Endodermal cell (in vitro differentiated cells): ENCODE results near the gene SBSN. TPM values are rescaled to one million over a fixed set of nuclear protein-coding genes. Genes with fewer than 3 reads are reported as not detected.
"Not testable (repeated sequence)": the region's sequence is repeated elsewhere in the genome, so short reads cannot be mapped to it uniquely, and the experiment has no call there.

Experiments used
- DNase-seq: peaks from one replicate; pipeline ENCODE4 v3.0.0-alpha.2; 2017
- H3K27ac ChIP-seq: 2 replicates; pipeline ENCODE4 v1.5.1; 2013; ENCODE audit warnings: mild to moderate bottlenecking, low read depth, low read length, moderate library complexity
- H3K27me3 ChIP-seq: 2 replicates; pipeline ENCODE4 v1.6.1; 2013; ENCODE audit warnings: mild to moderate bottlenecking, low read length, moderate library complexity; ENCODE audit not compliant: insufficient read depth, control insufficient read depth, poor library complexity, severe bottlenecking
- H3K36me3 ChIP-seq: 2 replicates; pipeline ENCODE4 v1.7.0; 2013; ENCODE audit warnings: mild to moderate bottlenecking, low read length, moderate library complexity; ENCODE audit not compliant: control insufficient read depth, insufficient read depth
- H3K4me1 ChIP-seq: one replicate; pipeline ENCODE4 v1.7.0; 2013; ENCODE audit warnings: low read length; ENCODE audit not compliant: control insufficient read depth, insufficient read depth
- H3K4me3 ChIP-seq: 2 replicates; pipeline ENCODE4 v1.5.1; 2013; ENCODE audit warnings: mild to moderate bottlenecking, low read length, moderate library complexity
- H3K9ac ChIP-seq: 2 replicates; pipeline ENCODE4 v1.6.1; 2013; ENCODE audit warnings: mild to moderate bottlenecking, low read length, moderate library complexity; ENCODE audit not compliant: poor library complexity, severe bottlenecking; ENCODE audit errors: extremely low read depth
- H3K9me3 ChIP-seq: 2 replicates; pipeline ENCODE4 v1.6.1; 2013; ENCODE audit warnings: mild to moderate bottlenecking, low read length, moderate library complexity; ENCODE audit not compliant: control insufficient read depth
- H3K27ac Mint-ChIP-seq: 2 replicates; pipeline ENCODE4 v1.8.0; 2020; ENCODE audit warnings: mixed read lengths
- H3K27me3 Mint-ChIP-seq: 2 replicates; pipeline ENCODE4 v1.8.0; 2021; ENCODE audit warnings: mild to moderate bottlenecking, mixed read lengths; ENCODE audit not compliant: insufficient read depth
- H3K36me3 Mint-ChIP-seq: 2 replicates; pipeline ENCODE4 v1.8.0; 2020; ENCODE audit warnings: low read depth, mixed read lengths
- H3K4me1 Mint-ChIP-seq: 2 replicates; pipeline ENCODE4 v1.8.0; 2020; ENCODE audit warnings: mixed read lengths
- H3K4me3 Mint-ChIP-seq: 2 replicates; pipeline ENCODE4 v1.8.0; 2020; ENCODE audit warnings: mild to moderate bottlenecking, moderate library complexity, mixed read lengths
- H3K9me3 Mint-ChIP-seq: 2 replicates; pipeline ENCODE4 v1.8.0; 2020; ENCODE audit warnings: mild to moderate bottlenecking, mixed read lengths
- CTCF ChIP-seq: fragments of 200-600 bp; sonication (generic); conservative IDR thresholded peaks from 2 replicates; pipeline ENCODE4 v1.5.0; 2021; ENCODE audit warnings: antibody characterized with exemption, mild to moderate bottlenecking
- WGBS, 2 experiments: methylation state at CpG; one replicate each; pipeline versions ENCODE4 v1.1.5 to v1.1.7; 2013; ENCODE audit warnings: missing lambda C conversion rate in 2 of 2, mixed read lengths in 1 of 2; ENCODE audit not compliant: insufficient coverage in 1 of 2, insufficient read length in 1 of 2; 5-methylcytosine and 5-hydroxymethylcytosine counted together
- total RNA-seq, 2 donors: library from RNA; stranded (reverse); fragmentation: NEBNext Ultra II Directional in 1 of 2; extraction: Animal tissue kit (Norgen Biotek cat#: 25700) in 1 of 2; gene quantifications; 2 replicates in 1 of 2; 3 replicates in 1 of 2; pipeline ENCODE4 v1.2.1, GENCODE V29; 2021

The SBSN gene
- total RNA-seq, 2 donors from 2014 or later = not detected

- peak overlapping the region; percentile 1 for H3K27ac Mint-ChIP-seq
- Histone ChIP-seq H3K4me3 (no peak overlapping the region), H3K36me3 (no peaks in the 10 kb centered on the region), H3K27ac (no peak overlapping the region), H3K9me3 (peaks cover 5% of the 10 kb centered on the region), H3K4me1 (peaks cover 5% of the 10 kb centered on the region), H3K9ac (no peak overlapping the region), H3K27me3 (no peaks in the 10 kb centered on the region)
- peak; percentile 79 for TF ChIP-seq CTCF
- no peaks in the 10 kb centered on the region for H3K36me3 Mint-ChIP-seq
- H3K4me1 Mint-ChIP-seq = peaks cover 42% of the 10 kb centered on the region
- H3K4me3 Mint-ChIP-seq = no peak overlapping the region
- H3K27me3 Mint-ChIP-seq = no peaks in the 10 kb centered on the region
- DNase-seq = peak; percentile 83
- 75 to 83% methylated on average over 4 of the region's 4 CpGs for WGBS, 2 experiments
- no peaks in the 10 kb centered on the region for H3K9me3 Mint-ChIP-seq
Observed at GRCh38 chr19:35476149-35476548, 52.0 kb downstream of the SBSN start.

DNA sequence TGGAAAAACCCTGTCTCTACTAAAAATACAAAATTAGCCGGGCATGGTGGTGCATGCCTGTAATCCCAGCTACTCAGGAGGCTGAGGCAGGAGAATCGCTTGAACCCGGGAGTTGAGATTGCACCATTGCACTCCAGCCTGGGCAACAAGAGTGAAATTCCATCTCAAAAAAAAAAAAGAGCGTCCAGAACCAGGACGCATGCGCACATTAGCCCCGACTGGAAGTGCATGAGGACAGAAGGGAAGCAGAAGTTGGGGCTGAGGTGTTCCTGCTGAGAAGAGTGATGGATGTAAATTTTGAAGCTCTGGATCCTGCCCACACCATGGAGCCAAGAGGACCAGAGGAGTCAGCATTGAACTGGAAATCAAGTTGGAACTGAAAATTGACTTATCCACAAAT, 53.5 kb downstream of the SBSN start:
- not testable (repeated sequence) for H3K27ac Mint-ChIP-seq, H3K9me3 Mint-ChIP-seq, H3K4me3 Mint-ChIP-seq, DNase-seq, H3K27me3 Mint-ChIP-seq, H3K9me3 ChIP-seq, H3K36me3 Mint-ChIP-seq, H3K4me1 ChIP-seq, H3K4me3 ChIP-seq, H3K9ac ChIP-seq, H3K27ac ChIP-seq, H3K27me3 ChIP-seq, H3K36me3 ChIP-seq
- peaks cover 49% of the 10 kb centered on the region for H3K4me1 Mint-ChIP-seq
- WGBS, 2 experiments = 89 to 97% methylated on average over 4 to 7 of the region's 7 CpGs

DNA sequence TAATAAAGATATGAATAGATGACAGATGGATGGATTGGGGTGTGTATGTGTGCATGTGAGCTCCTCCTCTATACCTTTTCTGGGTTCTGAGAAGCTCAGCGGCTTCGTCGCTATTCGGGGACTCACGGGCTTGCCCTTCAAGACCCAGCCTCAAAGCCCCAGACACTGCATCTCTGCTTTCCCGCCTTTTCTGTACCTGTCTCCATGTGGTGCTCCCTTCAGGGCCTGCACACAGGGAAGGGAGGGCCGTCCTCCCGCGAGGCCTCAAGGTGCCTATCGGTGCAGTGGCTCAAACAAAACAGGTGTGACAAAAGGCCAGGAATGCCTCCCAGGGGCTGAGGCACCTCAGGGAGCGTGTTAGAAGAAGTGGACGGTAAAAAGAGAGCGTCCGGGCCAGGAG, 54.0 kb downstream of the SBSN start:
- Histone ChIP-seq H3K4me3 (no peak overlapping the region), H3K27ac (no peak overlapping the region), H3K4me1 (peaks cover 9% of the 10 kb centered on the region), H3K9me3 (no peaks in the 10 kb centered on the region), H3K36me3 (no peaks in the 10 kb centered on the region), H3K9ac (no peak overlapping the region), H3K27me3 (no peaks in the 10 kb centered on the region)
- TF ChIP-seq CTCF = no peak
- Mint-ChIP-seq H3K27ac (no peak overlapping the region), H3K4me1 (peaks cover 47% of the 10 kb centered on the region), H3K9me3 (no peaks in the 10 kb centered on the region), H3K4me3 (no peak overlapping the region), H3K36me3 (no peaks in the 10 kb centered on the region), H3K27me3 (no peaks in the 10 kb centered on the region)
- 94 to 97% methylated on average over 7 to 14 of the region's 14 CpGs for WGBS, 2 experiments
- DNase-seq = no peak

Other genes starting within 250 kb of the SBSN start
- gene HAMP, start 245.8 kb downstream of the SBSN start, total RNA-seq = 1 to 10 TPM in 1 of 2 donors, under 1 TPM in 1; 0.35 to 1.3 TPM
- gene MAG, start 236.2 kb downstream of the SBSN start, total RNA-seq = not detected
- not detected for gene CD22, start 199.1 kb downstream of the SBSN start, total RNA-seq
- not detected for gene FFAR1, start 180.4 kb downstream of the SBSN start, total RNA-seq
- not detected for gene FFAR3, start 169.9 kb downstream of the SBSN start, total RNA-seq
- not detected for gene GPR42, start 157.2 kb downstream of the SBSN start, total RNA-seq
- not detected for gene FFAR2, start 80.1 kb downstream of the SBSN start, total RNA-seq
- gene KRTDAP, start 37.8 kb downstream of the SBSN start, total RNA-seq = 1 to 10 TPM; 3.4 to 4.2 TPM
- 100 to 1,000 TPM; 430 to 451 TPM for gene DMKN, start 14.7 kb downstream of the SBSN start, total RNA-seq
- not detected for gene GAPDHS, start 5.1 kb upstream of the SBSN start, total RNA-seq
- gene TMEM147, start 17.3 kb upstream of the SBSN start, total RNA-seq = 100 to 1,000 TPM; 109 to 119 TPM
- gene ATP4A, start 35.3 kb upstream of the SBSN start, total RNA-seq = under 1 TPM in 1 of 2 donors, not detected in 1; 0.18 TPM
- not detected for gene PMIS2, start 57.9 kb upstream of the SBSN start, total RNA-seq
- 10 to 100 TPM; 32.4 to 33.7 TPM for gene HAUS5, start 84.4 kb upstream of the SBSN start, total RNA-seq
- gene RBM42, start 100.7 kb upstream of the SBSN start, total RNA-seq = 10 to 100 TPM; 81.1 to 89.2 TPM
- gene ETV2, start 113.4 kb upstream of the SBSN start, total RNA-seq = 1 to 10 TPM; 1.2 to 1.3 TPM
- gene COX6B1, start 120.0 kb upstream of the SBSN start, total RNA-seq = 100 to 1,000 TPM; 401 to 445 TPM
- under 1 TPM; 0.37 to 0.46 TPM for gene UPK1A, start 138.2 kb upstream of the SBSN start, total RNA-seq
- gene ZBTB32, start 176.2 kb upstream of the SBSN start, total RNA-seq = not detected
- 10 to 100 TPM; 48.1 to 54.0 TPM for gene KMT2B, start 189.7 kb upstream of the SBSN start, total RNA-seq
- 1 to 10 TPM; 4.6 to 7.1 TPM for gene IGFLR1, start 214.1 kb upstream of the SBSN start, total RNA-seq
- gene U2AF1L4, start 217.1 kb upstream of the SBSN start, total RNA-seq = 10 to 100 TPM; 17.3 to 23.2 TPM
- 100 to 1,000 TPM; 101 to 109 TPM for gene PSENEN, start 217.3 kb upstream of the SBSN start, total RNA-seq
- 1 to 10 TPM; 6.6 to 7.6 TPM for gene LIN37, start 220.3 kb upstream of the SBSN start, total RNA-seq
- under 1 TPM; 0.33 to 0.90 TPM for gene HSPB6, start 228.7 kb upstream of the SBSN start, total RNA-seq
- gene PROSER3, start 229.9 kb upstream of the SBSN start, total RNA-seq = 10 to 100 TPM; 37.8 to 45.4 TPM
- 10 to 100 TPM; 12.7 to 15.0 TPM for gene ARHGAP33, start 247.3 kb upstream of the SBSN start, total RNA-seq